RKO (cell line): Measurements from ENCODE around the gene TYW3.

Experiments
- DNase-seq: peaks from one replicate; pipeline ENCODE4 v3.0.0-alpha.2; 2016; ENCODE audit warnings: low spot score

TYW3 gene

GRCh38 chr1:74790453-74790852 is 57.5 kb downstream of the TYW3 start:
- DNase-seq = no peak

DNA sequence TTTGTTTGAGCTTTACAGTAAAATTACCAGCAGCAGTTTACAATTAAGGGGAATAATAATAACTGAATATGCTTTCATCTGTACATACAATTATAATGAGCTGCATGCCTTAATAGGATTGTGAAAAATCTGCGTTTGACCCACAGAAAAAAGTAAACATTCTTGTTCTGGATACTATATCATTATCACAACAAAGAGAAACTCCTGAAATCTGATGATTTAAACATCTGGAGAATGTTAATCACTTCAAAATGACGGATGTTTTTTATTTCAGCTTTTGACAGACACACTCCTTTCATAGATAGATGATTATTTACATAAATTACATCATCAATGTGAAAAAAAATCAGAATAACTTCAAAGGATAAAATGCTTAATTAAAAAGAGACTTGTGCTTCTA is 58.5 kb downstream of the TYW3 start:
- DNase-seq = no peak

GRCh38 chr1:74799119-74799657 is 66.2 kb downstream of the TYW3 start:
- no peak for DNase-seq

DNA sequence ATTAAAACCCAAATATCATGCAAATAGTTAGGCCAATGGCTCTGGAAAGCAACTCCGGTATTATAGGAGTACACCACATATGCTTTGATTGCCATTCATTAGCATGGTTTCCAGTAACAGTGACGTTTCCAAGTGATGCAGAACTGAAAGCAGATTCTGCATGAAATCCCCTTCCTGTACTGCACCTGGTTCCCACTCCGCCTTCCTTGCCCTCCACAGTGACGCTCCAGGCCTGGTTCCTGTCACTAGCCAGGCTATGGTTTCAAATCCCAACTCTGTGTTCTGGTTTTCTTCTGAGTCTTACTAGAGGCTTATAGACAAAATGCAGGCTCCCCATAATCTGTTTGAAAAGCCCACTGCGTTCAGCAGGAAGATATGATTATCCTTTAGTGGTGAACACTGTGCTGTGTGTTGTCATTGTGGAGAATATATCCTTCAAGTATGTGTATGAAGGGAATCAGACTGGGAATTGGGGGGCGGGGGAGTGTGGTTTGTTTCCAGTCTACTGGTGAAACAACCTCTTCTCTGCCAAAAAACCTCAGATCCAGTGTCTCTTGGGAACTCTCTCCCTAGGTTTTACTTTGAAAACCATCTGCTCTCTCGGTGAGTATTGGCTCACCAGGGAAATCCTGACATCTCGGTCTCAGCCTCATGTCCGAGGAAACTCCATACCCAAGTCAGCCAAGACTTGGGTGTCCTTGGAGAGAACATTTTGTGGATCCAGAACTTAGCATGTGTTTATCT is 78.7 kb downstream of the TYW3 start:
- no peak for DNase-seq

GRCh38 chr1:74812180-74812541 is 79.2 kb downstream of the TYW3 start:
- no peak for DNase-seq
